CD4-positive, CD25-positive, alpha-beta regulatory T cell (primary cell): Measurements from ENCODE around the gene FMO3. TPM values are rescaled to one million over a fixed set of nuclear protein-coding genes. Genes with fewer than 3 reads are reported as not detected.

Experiments
- ATAC-seq, 2 donors: fragments of 150-1000 bp; cut with Tn5 transposase; one replicate each; pipeline ENCODE4 v1.10.0; 2021; ENCODE audit warnings: low read depth in 2 of 2, moderate number of reproducible peaks in 2 of 2, moderate library complexity in 1 of 2
- DNase-seq, 3 donors: peaks; one replicate each; pipeline versions ENCODE4 v3.0.0 to v3.0.0-alpha.2; 2012 to 2022; ENCODE audit warnings: mixed read lengths in 1 of 3
- H3K27ac ChIP-seq: one replicate; pipeline ENCODE4 v1.7.0; 2013; ENCODE audit warnings: mild to moderate bottlenecking, low read length; ENCODE audit not compliant: insufficient read depth, poor library complexity, severe bottlenecking
- H3K27me3 ChIP-seq: one replicate; pipeline ENCODE4 v1.7.0; 2013; ENCODE audit warnings: low read length; ENCODE audit not compliant: control insufficient read depth, insufficient read depth
- H3K36me3 ChIP-seq: one replicate; pipeline ENCODE4 v1.7.0; 2013; ENCODE audit warnings: mild to moderate bottlenecking, low read length, moderate library complexity; ENCODE audit not compliant: control insufficient read depth, insufficient read depth
- H3K4me1 ChIP-seq: 2 replicates; pipeline ENCODE4 v1.7.0; 2013; ENCODE audit warnings: mild to moderate bottlenecking, low read length; ENCODE audit not compliant: insufficient read depth, control insufficient read depth, poor library complexity, severe bottlenecking
- H3K4me3 ChIP-seq: one replicate; pipeline ENCODE4 v1.7.0; 2013; ENCODE audit warnings: low read depth, mild to moderate bottlenecking, low read length, moderate library complexity
- H3K9me3 ChIP-seq, 2 experiments: 1 replicate in 1 of 2; 2 replicates in 1 of 2; pipeline ENCODE4 v1.7.0; 2013; ENCODE audit warnings: low read length in 2 of 2, mild to moderate bottlenecking in 1 of 2, moderate library complexity in 1 of 2; ENCODE audit not compliant: control insufficient read depth in 2 of 2
- H3K27ac Mint-ChIP-seq, 3 donors: one replicate each; pipeline ENCODE4 v1.8.0; 2020 to 2022; ENCODE audit warnings: mild to moderate bottlenecking in 3 of 3, mixed read lengths in 3 of 3, moderate library complexity in 2 of 3
- H3K27me3 Mint-ChIP-seq: one replicate; pipeline ENCODE4 v1.8.0; 2022; ENCODE audit warnings: mild to moderate bottlenecking, mixed read lengths
- H3K36me3 Mint-ChIP-seq: one replicate; pipeline ENCODE4 v1.8.0; 2020; ENCODE audit warnings: mixed read lengths
- H3K4me1 Mint-ChIP-seq, 4 donors: one replicate each; pipeline ENCODE4 v1.8.0; 2020 to 2022; ENCODE audit warnings: mixed read lengths in 4 of 4, mild to moderate bottlenecking in 1 of 4
- H3K4me3 Mint-ChIP-seq, 4 donors: one replicate each; pipeline ENCODE4 v1.8.0; 2020 to 2022; ENCODE audit warnings: mild to moderate bottlenecking in 4 of 4, mixed read lengths in 4 of 4, moderate library complexity in 3 of 4
- H3K9me3 Mint-ChIP-seq, 7 donors: one replicate each; pipeline ENCODE4 v1.8.0; 2020 to 2022; ENCODE audit warnings: mixed read lengths in 7 of 7, mild to moderate bottlenecking in 3 of 7, moderate library complexity in 2 of 7
- polyA plus RNA-seq, 4 donors: library from polyadenylated mRNA; unstranded; fragments of 300-500 nt; fragmentation: Illumina TruSeq; gene quantifications; one replicate each; pipeline ENCODE4 v1.2.3, GENCODE V29; 2021
- total RNA-seq: library from RNA; stranded (reverse); gene quantifications from one replicate; pipeline ENCODE4 v1.2.3, GENCODE V29; 2022

FMO3 gene
- total and polyA plus RNA-seq, 5 donors from 2014 or later = not detected

GRCh38 chr1:171081314-171081753, 9.4 kb upstream of the FMO3 start:
- Histone ChIP-seq H3K4me3 (no peak overlapping the region), H3K36me3 (no peaks in the 10 kb centered on the region), H3K27ac (no peak overlapping the region), H3K4me1 (no peaks in the 10 kb centered on the region), H3K27me3 (peaks cover 5% of the 10 kb centered on the region), H3K9me3 (no peaks in the 10 kb centered on the region)
- ATAC-seq = no peak
- Mint-ChIP-seq H3K9me3 (peaks cover 0 to 3% (median 0%) of the 10 kb centered on the region in 7 donors), H3K27ac (no peak overlapping the region), H3K27me3 (peaks cover 13% of the 10 kb centered on the region), H3K4me1 (no peaks in the 10 kb centered on the region), H3K36me3 (no peaks in the 10 kb centered on the region), H3K4me3 (no peak overlapping the region)
- peak in 1 of 3 donors; percentile 4 for DNase-seq

GRCh38 chr1:171081763-171082201, 8.9 kb upstream of the FMO3 start:
- Histone ChIP-seq H3K27ac (no peak overlapping the region), H3K27me3 (peaks cover 2% of the 10 kb centered on the region), H3K36me3 (no peaks in the 10 kb centered on the region), H3K4me1 (no peaks in the 10 kb centered on the region), H3K9me3 (no peaks in the 10 kb centered on the region), H3K4me3 (no peak overlapping the region)
- H3K27ac Mint-ChIP-seq = no peak overlapping the region
- ATAC-seq (no peak), DNase-seq (no peak)
- H3K27me3 Mint-ChIP-seq = peaks cover 9% of the 10 kb centered on the region
- no peaks in the 10 kb centered on the region for H3K4me1 Mint-ChIP-seq
- no peak overlapping the region for H3K4me3 Mint-ChIP-seq
- peaks cover 0 to 2% (median 0%) of the 10 kb centered on the region in 7 donors for H3K9me3 Mint-ChIP-seq
- no peaks in the 10 kb centered on the region for H3K36me3 Mint-ChIP-seq

- Histone ChIP-seq H3K27me3 (peaks cover 2% of the 10 kb centered on the region), H3K36me3 (no peaks in the 10 kb centered on the region), H3K9me3 (no peaks in the 10 kb centered on the region), H3K4me3 (no peak overlapping the region), H3K27ac (no peak overlapping the region), H3K4me1 (no peaks in the 10 kb centered on the region)
- Mint-ChIP-seq H3K27ac (no peak overlapping the region), H3K36me3 (no peaks in the 10 kb centered on the region), H3K4me3 (no peak overlapping the region), H3K4me1 (no peaks in the 10 kb centered on the region), H3K27me3 (peaks cover 7% of the 10 kb centered on the region), H3K9me3 (peaks cover 0 to 2% (median 0%) of the 10 kb centered on the region in 7 donors)
- ATAC-seq = no peak
- no peak for DNase-seq
These were observed 8.1 kb upstream of the FMO3 start for GRCh38 chr1:171082606-171083005.

GRCh38 chr1:171083222-171083621, 7.5 kb upstream of the FMO3 start:
- no peak overlapping the region for H3K4me3 ChIP-seq
- Mint-ChIP-seq H3K27ac (no peak overlapping the region), H3K4me1 (no peaks in the 10 kb centered on the region), H3K27me3 (peaks cover 7% of the 10 kb centered on the region), H3K4me3 (no peak overlapping the region), H3K36me3 (no peaks in the 10 kb centered on the region), H3K9me3 (peaks cover 0 to 2% (median 0%) of the 10 kb centered on the region in 7 donors)
- peaks cover 2% of the 10 kb centered on the region for H3K27me3 ChIP-seq
- no peaks in the 10 kb centered on the region for H3K9me3 ChIP-seq
- H3K36me3 ChIP-seq = no peaks in the 10 kb centered on the region
- ATAC-seq (no peak), DNase-seq (no peak)
- no peaks in the 10 kb centered on the region for H3K4me1 ChIP-seq
- H3K27ac ChIP-seq = no peak overlapping the region

- Histone ChIP-seq H3K4me3 (no peak overlapping the region), H3K9me3 (no peaks in the 10 kb centered on the region), H3K27ac (no peak overlapping the region), H3K36me3 (no peaks in the 10 kb centered on the region), H3K27me3 (peaks cover 2% of the 10 kb centered on the region), H3K4me1 (no peaks in the 10 kb centered on the region)
- Mint-ChIP-seq H3K4me3 (no peak overlapping the region), H3K27me3 (peaks cover 7% of the 10 kb centered on the region), H3K36me3 (no peaks in the 10 kb centered on the region), H3K4me1 (no peaks in the 10 kb centered on the region), H3K9me3 (peaks cover 0 to 2% (median 0%) of the 10 kb centered on the region in 7 donors), H3K27ac (no peak overlapping the region)
- ATAC-seq = no peak
- no peak for DNase-seq
These were observed 6.6 kb upstream of the FMO3 start for GRCh38 chr1:171084091-171084490.

GRCh38 chr1:171084870-171085269, 5.8 kb upstream of the FMO3 start:
- ATAC-seq (no peak), DNase-seq (no peak)
- Histone ChIP-seq H3K36me3 (no peaks in the 10 kb centered on the region), H3K4me3 (no peak overlapping the region), H3K9me3 (no peaks in the 10 kb centered on the region), H3K27ac (no peak overlapping the region), H3K27me3 (peaks cover 2% of the 10 kb centered on the region), H3K4me1 (no peaks in the 10 kb centered on the region)
- Mint-ChIP-seq H3K9me3 (peaks cover 0 to 2% (median 0%) of the 10 kb centered on the region in 7 donors), H3K4me3 (no peak overlapping the region), H3K27ac (no peak overlapping the region), H3K27me3 (peaks cover 7% of the 10 kb centered on the region), H3K4me1 (no peaks in the 10 kb centered on the region), H3K36me3 (no peaks in the 10 kb centered on the region)

- no peaks in the 10 kb centered on the region for H3K4me1 Mint-ChIP-seq
- H3K9me3 Mint-ChIP-seq = peaks cover 0 to 2% (median 0%) of the 10 kb centered on the region in 7 donors
- H3K27me3 ChIP-seq = peaks cover under 1% of the 10 kb centered on the region
- no peak overlapping the region for H3K4me3 ChIP-seq
- H3K4me3 Mint-ChIP-seq = no peak overlapping the region
- no peaks in the 10 kb centered on the region for H3K36me3 Mint-ChIP-seq
- no peaks in the 10 kb centered on the region for H3K9me3 ChIP-seq
- no peaks in the 10 kb centered on the region for H3K36me3 ChIP-seq
- no peak for DNase-seq
- H3K27me3 Mint-ChIP-seq = peaks cover 7% of the 10 kb centered on the region
- H3K27ac ChIP-seq = no peak overlapping the region
- no peaks in the 10 kb centered on the region for H3K4me1 ChIP-seq
- no peak for ATAC-seq
- H3K27ac Mint-ChIP-seq = no peak overlapping the region
These were observed 2.8 kb upstream of the FMO3 start for GRCh38 chr1:171087896-171088295.

GRCh38 chr1:171103862-171104261, 13.2 kb downstream of the FMO3 start:
- DNase-seq (no peak), ATAC-seq (no peak)
- Mint-ChIP-seq H3K4me1 (no peaks in the 10 kb centered on the region), H3K36me3 (no peaks in the 10 kb centered on the region), H3K27me3 (no peaks in the 10 kb centered on the region), H3K27ac (no peak overlapping the region), H3K9me3 (no peaks in the 10 kb centered on the region), H3K4me3 (no peak overlapping the region)
- Histone ChIP-seq H3K36me3 (no peaks in the 10 kb centered on the region), H3K9me3 (no peaks in the 10 kb centered on the region), H3K27me3 (no peaks in the 10 kb centered on the region), H3K27ac (no peak overlapping the region), H3K4me1 (no peaks in the 10 kb centered on the region), H3K4me3 (no peak overlapping the region)
